Fibroblast of mammary gland (primary cell): ENCODE measurements around the gene TPM3.

Experiments
- DNase-seq: peaks from one replicate; pipeline ENCODE4 v3.0.0-alpha.2; 2010; ENCODE audit warnings: low read depth
- H3K4me3 ChIP-seq: 2 replicates; pipeline ENCODE4 v1.5.1; 2011; ENCODE audit warnings: low read depth, mild to moderate bottlenecking, low read length, moderate library complexity; ENCODE audit not compliant: control insufficient read depth
- CTCF ChIP-seq: conservative IDR thresholded peaks from 2 replicates; pipeline ENCODE4 v1.5.1; 2011; ENCODE audit warnings: low read depth, low read length, inconsistent platforms; ENCODE audit not compliant: control insufficient read depth, insufficient read depth

The TPM3 gene

GRCh38 chr1:154225370-154225769 lies 33.5 kb upstream of the TPM3 start:
- H3K4me3 ChIP-seq: no peak overlapping the region
- TF ChIP-seq CTCF: no peak
- no peak for DNase-seq

- H3K4me3 ChIP-seq: no peak overlapping the region
- no peak for TF ChIP-seq CTCF
- no peak for DNase-seq
Observed at GRCh38 chr1:154223621-154224020, 31.7 kb upstream of the TPM3 start.

GRCh38 chr1:154222918-154223317 lies 31.0 kb upstream of the TPM3 start:
- TF ChIP-seq CTCF: no peak
- DNase-seq: no peak
- H3K4me3 ChIP-seq: no peak overlapping the region

- no peak for TF ChIP-seq CTCF
- H3K4me3 ChIP-seq: peak overlapping the region; percentile 62
- no peak for DNase-seq
Observed at GRCh38 chr1:154222518-154222917, 30.6 kb upstream of the TPM3 start.

GRCh38 chr1:154221278-154222001 lies 29.5 kb upstream of the TPM3 start:
- H3K4me3 ChIP-seq: peak overlapping the region; percentile 62
- peak; percentile 73 for DNase-seq
- no peak for TF ChIP-seq CTCF

GRCh38 chr1:154220970-154221277 lies 29.0 kb upstream of the TPM3 start:
- no peak for DNase-seq
- H3K4me3 ChIP-seq: peak overlapping the region; percentile 62
- TF ChIP-seq CTCF: no peak
